ENCODE data around the gene SH3BGR.

DNA sequence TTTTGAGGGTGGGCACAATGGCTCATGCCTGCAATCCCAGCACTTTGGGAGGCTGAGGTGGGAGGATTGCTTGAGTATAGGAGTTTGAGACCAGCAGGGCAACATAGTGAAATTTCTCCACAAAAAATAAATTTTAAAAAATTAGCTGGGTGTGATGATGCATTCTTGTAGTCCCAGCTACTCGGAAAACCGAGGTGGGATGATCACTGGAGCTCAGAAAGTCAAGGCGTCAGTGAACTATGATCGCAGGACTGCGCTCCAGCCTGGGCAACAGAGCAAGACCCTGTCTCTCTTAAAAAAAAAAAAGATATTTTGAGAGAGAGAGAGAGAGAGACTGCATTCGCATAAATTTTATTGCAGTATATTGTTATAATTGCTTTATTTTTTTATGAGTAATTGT lies 85.1 kb downstream of the SH3BGR start:
- TF ChIP-seq CTCF (IDR thresholded peaks at IDR 0.05; ENCODE audit: low read depth, low read length) (no peak), EZH2phosphoT487 (IDR thresholded peaks at IDR 0.05; ENCODE audit: low read depth) (no peak)
